GM12878 (cell line): Measurements from ENCODE around the gene TSFM. TPM values are rescaled to one million over a fixed set of nuclear protein-coding genes. Genes with fewer than 3 reads are reported as not detected.

Experiments
- ATAC-seq: fragments of 200-7000 bp; cut with Tn5 transposase; 3 replicates; pipeline ENCODE4 v1.9.1; 2020; ENCODE audit warnings: mild to moderate bottlenecking, moderate library complexity
- BruUV-seq: library from RNA; stranded (reverse); fragments of 400-500 nt; replicated peaks from 2 replicates; lab custom pipeline; 2021; lab: Mats Ljungman, UMichigan
- CTCF ChIA-PET: fragments of 300-600 bp; sonication (Branson Sonifier 250); formaldehyde crosslinking; extraction: SDS; loops from one replicate; lab custom pipeline; 2021; ENCODE audit warnings: inconsistent platforms; lab: Yijun Ruan, JAX
- POLR2A ChIA-PET: fragments of 350-600 bp; formaldehyde crosslinking; extraction: SDS; loops from one replicate; lab custom pipeline; 2021; ENCODE audit warnings: inconsistent platforms; lab: Charles Lee
- RAD21 ChIA-PET: fragments of 300-600 bp; sonication (Branson Sonifier 250); formaldehyde crosslinking; loops from one replicate; lab custom pipeline; 2023; ENCODE audit warnings: antibody characterized with exemption; ENCODE audit not compliant: unreplicated experiment; lab: Charles Lee
- SMC1A ChIA-PET: fragments of 300-600 bp; sonication (Branson Sonifier 250); formaldehyde crosslinking; loops from one replicate; lab custom pipeline; 2023; ENCODE audit not compliant: unreplicated experiment, uncharacterized antibody; lab: Charles Lee
- DNase-seq: peaks from one replicate; pipeline ENCODE4 v3.0.0-alpha.2; 2011; ENCODE audit warnings: low read depth, low spot score
- FAIRE-seq: peaks from 3 replicates; lab custom pipeline; 2011; peaks lifted over from hg19 to GRCh38; lab: Jason Lieb, UNC
- H2AFZ ChIP-seq: 2 replicates; pipeline ENCODE4 v1.6.0; 2011; ENCODE audit warnings: low read depth, low read length, control low read depth; ENCODE audit not compliant: control insufficient read depth
- H3K27ac ChIP-seq: 2 replicates; pipeline ENCODE4 v1.5.1; 2011; ENCODE audit warnings: control low read depth; ENCODE audit not compliant: control insufficient read depth, insufficient read depth
- H3K27me3 ChIP-seq, 2 experiments: replicated peaks in 1 of 2; 2 replicates each; pipeline versions ENCODE4 v1.6.0 to v1.6.1; 2011; ENCODE audit warnings: low read length in 1 of 2; ENCODE audit not compliant: control insufficient read depth in 2 of 2, insufficient read depth in 2 of 2
- H3K36me3 ChIP-seq, 2 experiments: 2 replicates each; pipeline ENCODE4 v1.5.1; 2011; ENCODE audit warnings: low read length in 1 of 2; ENCODE audit not compliant: control insufficient read depth in 2 of 2, insufficient read depth in 2 of 2
- H3K4me1 ChIP-seq: 2 replicates; pipeline ENCODE4 v1.6.1; 2011; ENCODE audit warnings: mild to moderate bottlenecking, low read length, moderate library complexity, mixed read lengths; ENCODE audit not compliant: control insufficient read depth, insufficient read depth
- H3K4me2 ChIP-seq: 2 replicates; pipeline ENCODE4 v1.6.0; 2011; ENCODE audit warnings: control low read depth; ENCODE audit not compliant: control insufficient read depth, insufficient read depth
- H3K4me3 ChIP-seq: fragments of 200-600 bp; sonication (generic); 2 replicates; pipeline ENCODE4 v1.5.1; 2016
- H3K79me2 ChIP-seq: 2 replicates; pipeline ENCODE4 v1.6.0; 2011; ENCODE audit warnings: low read length; ENCODE audit not compliant: control insufficient read depth, insufficient read depth
- H3K9ac ChIP-seq: 2 replicates; pipeline ENCODE4 v1.8.0; 2011; ENCODE audit warnings: low read length, control low read depth, mixed read lengths; ENCODE audit not compliant: control insufficient read depth, insufficient read depth
- H3K9me3 ChIP-seq: replicated peaks from 3 replicates; pipeline ENCODE4 v1.5.1; 2011; ENCODE audit warnings: mild to moderate bottlenecking, low read length; ENCODE audit not compliant: control insufficient read depth, insufficient read depth
- H4K20me1 ChIP-seq: 2 replicates; pipeline ENCODE4 v1.6.0; 2011; ENCODE audit not compliant: control insufficient read depth, insufficient read depth
- CREM ChIP-seq: IDR thresholded peaks from 2 replicates; pipeline ENCODE4 v1.6.1; 2014; ENCODE audit warnings: antibody characterized with exemption, low read depth
- WGBS: methylation state at CpG from one replicate; pipeline ENCODE4 v1.1.6; 2016; ENCODE audit warnings: low lambda C conversion rate; ENCODE audit not compliant: insufficient replicate concordance, insufficient coverage; ENCODE audit errors: missing lambda C conversion rate; 5-methylcytosine and 5-hydroxymethylcytosine counted together
- in situ Hi-C: fragments of 300-500 bp; cut with MboI; formaldehyde crosslinking; loops from 9 replicates; pipeline ENCODE4 v1.14.3; 2018; ENCODE audit warnings: mixed read lengths
- intact Hi-C: fragments of 100-400 bp; cut with micrococcal nuclease; formaldehyde crosslinking; loops from one replicate; pipeline ENCODE4 v1.14.2; 2022; ENCODE audit not compliant: unreplicated experiment
- polyA plus RNA-seq, 11 experiments: library from polyadenylated mRNA; depleted of rRNA in 4 of 11; unstranded in 6 of 11; stranded (reverse) in 5 of 11; fragments of >200 nt; fragmentation: Nextera tagmentation in 4 of 11; fragmentation: Illumina TruSeq in 1 of 11; extraction: Ambion mirVana in 4 of 11; extraction: Trizol in 1 of 11; gene quantifications; 1 replicate in 1 of 11; 2 replicates in 10 of 11; pipeline versions ENCODE4 v1.2.1 to v1.2.3, GENCODE V29; 2011 to 2016; ENCODE audit warnings: inconsistent platforms in 2 of 11, missing spikeins in 2 of 11, low read depth in 1 of 11
- total RNA-seq, 4 experiments: library from RNA; depleted of rRNA in 3 of 4; stranded (reverse); fragments of >200 nt in 3 of 4; fragmentation: Illumina TruSeq in 1 of 4; extraction: Trizol in 1 of 4; gene quantifications; 2 replicates each; pipeline versions ENCODE4 v1.2.1 to v1.2.3, GENCODE V29; 2013 to 2021

The TSFM gene
- total and polyA plus RNA-seq, 10 of the 15 experiments (the other 5 are each of a cell fraction or from before 2014, with no cell fraction given): 36.7 to 132 (median 45.6) TPM

GRCh38 chr12:57835366-57836288 lies 53.0 kb downstream of the TSFM start:
- peak overlapping the region; percentile 75 for H3K27ac ChIP-seq
- DNase-seq: no peak
- intact Hi-C loops: no loop called here
- ChIA-PET CTCF (interaction anchor here (0.9 to 8.4 kb wide), 7 partner anchors 10 to 79 kb away, joined by 3 to 226 read pairs (median 10); partner anchors contain the start of genes CTDSP2 and TSFM), RAD21 (interaction anchor here (0.6 to 8.5 kb wide), 5 partner anchors 10 to 626 kb away, joined by 3 to 273 read pairs (median 3); partner anchors contain the start of gene CTDSP2), SMC1A (interaction anchor here (0.7 to 17.6 kb wide), 13 partner anchors 8 to 98 kb away, joined by 3 to 416 read pairs (median 3); partner anchors contain the start of gene TSFM), POLR2A (interaction anchor here (1.1 to 8.1 kb wide), 4 partner anchors 10 to 105 kb away, joined by 3 to 112 read pairs (median 15); partner anchors contain the start of genes ATP23, CTDSP2, EEF1AKMT3 and METTL1)
- TF ChIP-seq CREM: no peak
- no peak for ATAC-seq
- peaks cover 89% of the 10 kb centered on the region for H3K4me1 ChIP-seq
- peak overlapping the region; percentile 52 for H3K9ac ChIP-seq
- in situ Hi-C loops: no loop called here
- H3K9me3 ChIP-seq: no peaks in the 10 kb centered on the region
- BruUV-seq: no TSS peak
- no peaks in the 10 kb centered on the region for H3K27me3 ChIP-seq
- H4K20me1 ChIP-seq: peaks cover 2% of the 10 kb centered on the region
- FAIRE-seq: no peak
- H3K4me3 ChIP-seq: peak overlapping the region; percentile 46
- peaks cover 78% of the 10 kb centered on the region for H3K79me2 ChIP-seq
- no peak overlapping the region for H2AFZ ChIP-seq
- H3K36me3 ChIP-seq: no peaks in the 10 kb centered on the region
- peak overlapping the region; percentile 51 for H3K4me2 ChIP-seq
- 68% methylated on average over 9 of the region's 9 CpGs for WGBS
